Stimulated activated naive B cell treated with anti-CD40 and anti-IgM and Interleukin-4, amounts not matched to agents 10 μg/mL and 1 μg/mL and 100 μg/mL, for 72 hours (primary cell): ENCODE data around the gene POLR3H.

Experiments used
- ATAC-seq, 2 donors: fragments of 150-1000 bp; cut with Tn5 transposase; replicated peaks; 2 replicates each; pipeline ENCODE4 v1.10.0; 2021; ENCODE audit warnings: moderate library complexity in 1 of 2
- DNase-seq: peaks from one replicate; pipeline ENCODE4 v3.0.0; 2021
- H3K27ac Mint-ChIP-seq: one replicate; pipeline ENCODE4 v1.8.0; 2022; ENCODE audit warnings: mild to moderate bottlenecking, mixed read lengths
- H3K27me3 Mint-ChIP-seq, 2 donors: one replicate each; pipeline ENCODE4 v1.8.0; 2022; ENCODE audit warnings: mixed read lengths in 2 of 2
- H3K36me3 Mint-ChIP-seq, 2 donors: one replicate each; pipeline ENCODE4 v1.8.0; 2022; ENCODE audit warnings: mixed read lengths in 2 of 2, mild to moderate bottlenecking in 1 of 2
- H3K4me1 Mint-ChIP-seq, 2 donors: one replicate each; pipeline ENCODE4 v1.8.0; 2022; ENCODE audit warnings: mixed read lengths in 2 of 2, mild to moderate bottlenecking in 1 of 2
- H3K4me3 Mint-ChIP-seq, 2 donors: one replicate each; pipeline ENCODE4 v1.8.0; 2022; ENCODE audit warnings: mild to moderate bottlenecking in 2 of 2, mixed read lengths in 2 of 2, moderate library complexity in 1 of 2
- H3K9me3 Mint-ChIP-seq, 2 donors: one replicate each; pipeline ENCODE4 v1.8.0; 2022; ENCODE audit warnings: mixed read lengths in 2 of 2, mild to moderate bottlenecking in 1 of 2

POLR3H gene

GRCh38 chr22:41505511-41506220 is 38.6 kb downstream of the POLR3H start:
- Mint-ChIP-seq H3K36me3 (peaks cover 45 to 46% of the 10 kb centered on the region in 2 donors), H3K4me1 (peaks cover 25 to 39% of the 10 kb centered on the region in 2 donors), H3K9me3 (no peaks in the 10 kb centered on the region), H3K27ac (no peak overlapping the region), H3K27me3 (no peaks in the 10 kb centered on the region), H3K4me3 (no peak overlapping the region)
- DNase-seq (no peak), ATAC-seq (no peak)

DNA sequence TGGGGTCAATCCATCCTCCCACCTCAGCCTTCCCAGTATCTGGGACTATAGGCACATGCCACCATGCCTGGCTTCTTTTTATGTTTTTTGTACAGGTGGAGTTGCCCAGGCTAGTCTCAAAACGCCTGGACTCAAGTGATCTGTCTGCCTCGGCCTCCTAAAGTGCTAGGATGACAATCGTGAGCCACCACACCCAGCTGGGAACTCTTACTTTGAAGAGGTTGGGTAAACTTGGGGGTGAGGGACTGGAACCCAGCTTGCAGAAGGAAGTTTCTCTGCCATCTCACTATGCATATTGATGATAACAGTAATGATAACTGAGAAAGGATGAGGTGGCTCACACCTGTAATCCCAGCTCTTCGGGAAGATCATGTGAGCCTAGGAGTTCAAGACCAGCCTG is 39.5 kb downstream of the POLR3H start:
- peak overlapping the region; percentile 51 for H3K27ac Mint-ChIP-seq
- peaks cover 28 to 41% of the 10 kb centered on the region in 2 donors for H3K4me1 Mint-ChIP-seq
- DNase-seq (no peak), ATAC-seq (no peak)
- H3K27me3 Mint-ChIP-seq, result no peaks in the 10 kb centered on the region
- peaks cover 39 to 44% of the 10 kb centered on the region in 2 donors for H3K36me3 Mint-ChIP-seq
- H3K9me3 Mint-ChIP-seq, result no peaks in the 10 kb centered on the region
- no peak overlapping the region for H3K4me3 Mint-ChIP-seq

DNA sequence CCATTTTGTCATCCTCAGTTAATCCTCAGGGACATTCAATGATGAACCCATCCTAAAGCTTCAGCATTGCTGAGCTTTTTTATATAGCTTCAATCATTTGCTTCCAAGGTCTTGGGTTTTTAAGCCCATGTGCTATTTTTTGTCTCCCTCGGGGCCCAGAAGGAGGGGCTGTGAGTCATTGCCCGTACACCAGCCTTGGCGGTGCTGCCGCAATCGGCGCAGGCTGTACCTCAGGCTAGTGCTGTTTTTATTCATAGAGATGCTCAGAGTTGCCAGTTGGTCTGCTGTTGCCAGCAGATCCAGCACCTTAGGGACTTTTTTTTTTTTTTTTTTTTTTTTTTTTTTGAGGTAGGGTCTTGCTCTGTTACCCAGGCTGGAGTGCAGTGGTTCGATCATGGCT is 39.9 kb downstream of the POLR3H start:
- Mint-ChIP-seq H3K27ac (peak overlapping the region; percentile 60), H3K27me3 (no peaks in the 10 kb centered on the region), H3K4me3 (no peak overlapping the region), H3K36me3 (peaks cover 41 to 45% of the 10 kb centered on the region in 2 donors), H3K4me1 (peaks cover 30 to 45% of the 10 kb centered on the region in 2 donors), H3K9me3 (no peaks in the 10 kb centered on the region)
- DNase-seq (peak; percentile 32), ATAC-seq (peak; percentile 64 to 75)

DNA sequence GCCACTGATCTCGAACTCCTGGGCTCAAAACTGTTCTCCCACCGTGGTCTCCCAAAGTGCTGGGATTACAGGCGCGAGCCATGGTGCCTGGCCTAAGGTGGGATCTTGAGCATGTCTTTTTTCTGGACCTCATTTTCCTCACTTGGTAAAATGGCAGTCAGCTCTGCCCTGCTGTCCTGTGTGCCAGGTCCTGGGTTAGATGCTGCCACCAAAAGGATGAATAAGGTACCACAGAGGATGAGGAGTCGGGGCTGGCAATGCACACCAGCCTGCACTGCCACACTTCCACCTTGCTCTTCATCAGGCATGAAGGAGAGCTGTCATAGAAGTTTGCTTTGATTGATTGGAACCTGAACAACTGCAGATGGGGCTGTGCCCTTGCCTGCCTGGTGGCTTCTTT is 43.1 kb downstream of the POLR3H start:
- peak overlapping the region in 1 of 2 donors; percentile 36 for H3K4me3 Mint-ChIP-seq
- ATAC-seq (peak; percentile 95 to 98), DNase-seq (peak; percentile 43)
- H3K36me3 Mint-ChIP-seq, result peaks cover 24 to 31% of the 10 kb centered on the region in 2 donors
- H3K27me3 Mint-ChIP-seq, result no peaks in the 10 kb centered on the region
- H3K27ac Mint-ChIP-seq, result peak overlapping the region; percentile 93
- H3K4me1 Mint-ChIP-seq, result peaks cover 33 to 44% of the 10 kb centered on the region in 2 donors
- H3K9me3 Mint-ChIP-seq, result no peaks in the 10 kb centered on the region

DNA sequence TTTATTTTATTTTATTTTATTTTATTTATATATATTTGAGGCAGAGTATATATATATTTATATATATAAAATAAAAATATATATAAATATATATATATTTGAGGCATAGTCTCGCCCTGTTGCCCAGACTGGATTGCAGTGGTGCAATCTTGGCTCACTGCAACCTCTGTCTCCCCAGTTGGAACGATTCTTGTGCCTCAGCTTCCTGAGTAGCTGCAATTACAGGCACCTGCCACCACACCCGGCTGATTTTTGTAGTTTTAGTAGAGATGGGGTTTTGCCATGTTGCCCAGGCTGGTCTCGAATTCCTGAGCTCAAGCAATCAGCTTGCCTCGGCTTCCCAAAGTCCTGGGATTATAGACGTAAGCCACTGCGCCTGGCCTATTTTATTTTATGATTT is 44.0 kb downstream of the POLR3H start:
- ATAC-seq, result no peak
- Mint-ChIP-seq H3K36me3 (peaks cover 21 to 33% of the 10 kb centered on the region in 2 donors), H3K27me3 (no peaks in the 10 kb centered on the region), H3K4me1 (peaks cover 33 to 48% of the 10 kb centered on the region in 2 donors), H3K27ac (peak overlapping the region; percentile 42), H3K9me3 (no peaks in the 10 kb centered on the region), H3K4me3 (no peak overlapping the region)
- DNase-seq, result no peak

- Mint-ChIP-seq H3K4me3 (no peak overlapping the region), H3K36me3 (peaks cover 20 to 31% of the 10 kb centered on the region in 2 donors), H3K27me3 (no peaks in the 10 kb centered on the region), H3K4me1 (peaks cover 31 to 47% of the 10 kb centered on the region in 2 donors), H3K27ac (peak overlapping the region; percentile 49), H3K9me3 (no peaks in the 10 kb centered on the region)
- DNase-seq, result no peak
- ATAC-seq, result no peak
These were observed 44.5 kb downstream of the POLR3H start for GRCh38 chr22:41499624-41500280.

DNA sequence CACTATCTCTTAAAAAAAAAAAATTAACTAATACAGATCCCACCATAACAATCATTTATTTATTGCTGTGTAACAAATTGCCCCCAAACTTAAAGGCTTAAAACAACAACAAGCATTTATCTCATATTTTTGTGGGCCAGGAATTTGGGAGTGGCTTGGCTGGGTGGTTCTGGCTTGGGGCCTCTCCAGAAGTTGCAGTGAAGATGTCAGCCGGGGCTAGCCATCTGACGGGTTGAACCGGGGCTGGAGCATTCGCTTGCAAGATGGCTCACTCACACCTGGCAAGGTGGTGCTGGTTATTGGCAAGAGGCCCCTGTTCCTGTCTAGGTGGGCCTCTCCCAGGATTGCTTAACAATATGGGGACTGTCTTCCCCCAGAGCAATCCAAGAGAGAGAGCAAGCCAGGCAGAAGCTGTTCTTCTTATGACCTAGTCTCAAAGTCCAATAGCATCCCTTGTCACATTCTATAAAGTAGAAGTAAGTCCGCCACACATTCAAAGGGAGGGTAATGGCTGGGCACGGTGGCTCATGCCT is 45.9 kb downstream of the POLR3H start:
- Mint-ChIP-seq H3K27ac (peak overlapping the region; percentile 56), H3K36me3 (peaks cover 18 to 33% of the 10 kb centered on the region in 2 donors)
- ATAC-seq, result no peak

DNA sequence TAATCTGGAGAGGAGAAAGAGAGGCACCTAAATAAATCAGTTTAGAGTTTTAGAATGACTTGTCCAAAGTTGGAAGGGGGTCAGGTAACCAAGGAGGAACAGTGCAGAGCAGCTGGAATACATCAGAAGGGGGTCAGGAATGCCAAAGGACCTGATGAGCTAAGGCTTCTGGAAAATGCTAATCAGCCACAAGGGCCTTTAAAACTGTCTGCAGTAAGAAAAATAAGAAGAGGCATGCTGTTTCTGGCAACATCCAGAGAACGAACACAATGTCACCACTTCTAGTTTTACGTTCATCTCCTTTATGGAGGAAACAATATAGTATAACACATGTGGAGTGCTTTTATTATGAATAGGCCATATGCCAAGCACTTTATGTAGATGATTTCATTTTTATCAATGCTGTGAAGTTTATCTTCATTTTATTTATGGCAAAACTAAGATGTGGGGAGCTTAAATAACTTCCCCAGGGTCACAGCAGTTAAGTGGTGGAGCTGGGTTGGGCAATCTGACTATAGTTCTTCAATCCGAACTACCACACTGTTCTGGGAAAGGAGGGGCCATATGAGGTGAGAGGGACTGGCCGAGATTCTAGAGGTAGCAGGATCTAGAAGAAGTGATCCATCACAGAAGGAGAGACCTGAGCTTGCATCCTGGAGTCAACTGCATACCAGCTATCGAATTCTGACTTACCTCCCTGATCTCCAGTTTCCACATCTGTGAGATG is 52.7 kb downstream of the POLR3H start:
- no peak for ATAC-seq
- Mint-ChIP-seq H3K4me1 (peaks cover 42 to 71% of the 10 kb centered on the region in 2 donors), H3K9me3 (no peaks in the 10 kb centered on the region), H3K27me3 (no peaks in the 10 kb centered on the region), H3K36me3 (peaks cover 19 to 34% of the 10 kb centered on the region in 2 donors), H3K27ac (peak overlapping the region; percentile 10), H3K4me3 (no peak overlapping the region)
- no peak for DNase-seq

More for the DNA sequence above, 45.9 kb downstream of the POLR3H start:
- Mint-ChIP-seq H3K4me3 (no peak overlapping the region), H3K27me3 (no peaks in the 10 kb centered on the region), H3K4me1 (peaks cover 33 to 40% of the 10 kb centered on the region in 2 donors), H3K9me3 (no peaks in the 10 kb centered on the region)
- DNase-seq, result no peak

DNA sequence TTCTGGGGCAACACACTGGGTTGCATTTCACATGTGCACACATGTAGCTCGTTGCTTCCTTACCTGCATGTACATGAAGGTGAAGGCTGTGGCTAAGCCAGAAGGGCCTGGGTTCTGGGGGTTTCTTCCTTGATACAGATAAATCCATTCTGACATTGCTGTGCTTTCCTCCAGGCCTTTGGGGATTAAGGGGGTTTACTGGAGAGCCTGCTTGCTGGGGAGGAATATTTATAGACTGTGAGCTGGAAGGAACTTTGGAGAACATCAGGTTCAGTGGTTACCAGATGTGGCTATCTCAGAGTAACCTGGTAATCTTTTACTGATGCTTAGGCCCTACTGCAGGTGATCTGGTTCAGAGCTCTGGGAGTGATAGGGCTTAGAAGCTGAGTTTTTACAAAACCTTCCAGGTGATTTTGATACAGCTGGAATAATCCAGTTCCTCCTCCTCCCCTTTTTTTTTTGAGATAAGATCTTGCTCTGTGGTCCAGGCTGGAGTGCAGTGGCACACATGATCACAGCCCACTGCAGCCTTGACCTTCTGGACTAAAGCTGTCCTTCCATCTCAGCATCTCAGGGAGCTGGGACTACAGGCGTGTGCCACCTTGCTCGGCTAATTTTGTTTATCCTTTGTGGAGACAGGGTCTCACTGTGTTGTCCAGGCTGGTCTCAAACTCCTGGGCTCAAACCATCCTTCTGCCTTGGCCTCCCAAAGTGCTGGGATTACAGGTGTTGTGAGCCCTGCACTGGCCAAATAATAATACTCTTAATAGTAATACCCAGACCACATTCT is 55.5 kb downstream of the POLR3H start:
- Mint-ChIP-seq H3K9me3 (no peaks in the 10 kb centered on the region), H3K27ac (peak overlapping the region; percentile 31), H3K4me1 (peaks cover 50 to 87% of the 10 kb centered on the region in 2 donors), H3K4me3 (no peak overlapping the region), H3K36me3 (peaks cover 25 to 41% of the 10 kb centered on the region in 2 donors), H3K27me3 (no peaks in the 10 kb centered on the region)
- ATAC-seq (no peak), DNase-seq (no peak)

- no peak for ATAC-seq
- peaks cover 48 to 84% of the 10 kb centered on the region in 2 donors for H3K4me1 Mint-ChIP-seq
- H3K9me3 Mint-ChIP-seq, result no peaks in the 10 kb centered on the region
- H3K27ac Mint-ChIP-seq, result peak overlapping the region; percentile 14
- peak overlapping the region in 1 of 2 donors; percentile 51 for H3K4me3 Mint-ChIP-seq
- DNase-seq, result no peak
- no peaks in the 10 kb centered on the region for H3K27me3 Mint-ChIP-seq
- H3K36me3 Mint-ChIP-seq, result peaks cover 27 to 43% of the 10 kb centered on the region in 2 donors
These were observed 56.2 kb downstream of the POLR3H start for GRCh38 chr22:41488076-41488475.

DNA sequence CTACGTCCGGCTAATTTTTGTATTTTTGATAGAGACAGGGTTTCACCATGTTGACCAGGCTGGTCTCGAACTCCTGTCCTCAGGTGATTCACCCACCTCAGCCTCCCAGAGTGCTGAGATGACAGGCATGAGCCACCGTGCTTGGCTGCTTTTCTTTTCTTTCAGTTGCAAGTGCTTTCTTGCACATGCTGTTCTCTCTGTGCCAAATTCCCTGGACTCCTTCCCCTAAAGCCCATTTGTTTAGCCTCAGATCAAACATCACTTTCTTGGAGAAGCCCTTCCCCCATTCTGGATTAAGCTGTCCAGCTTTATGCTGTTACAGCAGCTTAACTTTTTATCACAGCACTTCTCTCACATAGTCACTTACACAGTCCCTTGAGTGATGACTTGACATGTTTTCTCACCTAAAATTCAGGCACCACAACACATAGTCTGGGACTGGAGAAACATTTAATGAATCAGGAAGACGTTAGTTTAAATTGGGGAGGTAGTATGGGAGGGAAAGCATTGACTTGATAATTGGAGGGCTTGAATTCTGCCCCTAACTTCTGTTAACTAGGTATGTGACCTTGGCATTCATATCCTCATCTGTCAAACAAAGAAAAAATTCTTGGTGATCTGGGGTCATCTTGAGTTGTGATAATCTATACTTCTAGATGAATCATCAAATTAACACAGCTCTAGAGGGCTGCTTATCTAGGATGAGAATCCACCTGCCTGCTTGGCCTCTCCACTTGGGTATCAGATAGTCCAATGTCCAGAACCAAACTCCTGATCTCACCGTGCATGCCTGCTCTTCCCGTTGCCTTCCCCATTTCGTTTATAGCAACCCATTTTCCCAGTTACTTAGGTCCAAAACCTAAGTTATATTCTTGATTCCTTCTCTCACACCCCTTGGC is 57.0 kb downstream of the POLR3H start:
- ATAC-seq, result no peak
- Mint-ChIP-seq H3K27ac (peak overlapping the region; percentile 86), H3K27me3 (no peaks in the 10 kb centered on the region), H3K36me3 (peaks cover 24 to 50% of the 10 kb centered on the region in 2 donors), H3K9me3 (no peaks in the 10 kb centered on the region), H3K4me1 (peaks cover 54 to 84% of the 10 kb centered on the region in 2 donors), H3K4me3 (peak overlapping the region in 1 of 2 donors; percentile 58)
- DNase-seq, result no peak

GRCh38 chr22:41485033-41485432 is 59.2 kb downstream of the POLR3H start:
- Mint-ChIP-seq H3K36me3 (peaks cover 21 to 59% of the 10 kb centered on the region in 2 donors), H3K4me3 (peak overlapping the region; percentile 44 to 62), H3K4me1 (peaks cover 70 to 93% of the 10 kb centered on the region in 2 donors), H3K9me3 (no peaks in the 10 kb centered on the region), H3K27me3 (no peaks in the 10 kb centered on the region), H3K27ac (peak overlapping the region; percentile 84)
- DNase-seq, result no peak
- no peak for ATAC-seq
